NK-92 (cell line): ENCODE results near the gene AICDA.
"Not testable (repeated sequence)": the region's sequence is repeated elsewhere in the genome, so short reads cannot be mapped to it uniquely, and the experiment has no call there.

ENCODE experiments used
- DNase-seq: peaks from one replicate; lab custom pipeline; 2025; ENCODE audit not compliant: unreplicated experiment; lab: John Stamatoyannopoulos, UW

AICDA gene

DNA sequence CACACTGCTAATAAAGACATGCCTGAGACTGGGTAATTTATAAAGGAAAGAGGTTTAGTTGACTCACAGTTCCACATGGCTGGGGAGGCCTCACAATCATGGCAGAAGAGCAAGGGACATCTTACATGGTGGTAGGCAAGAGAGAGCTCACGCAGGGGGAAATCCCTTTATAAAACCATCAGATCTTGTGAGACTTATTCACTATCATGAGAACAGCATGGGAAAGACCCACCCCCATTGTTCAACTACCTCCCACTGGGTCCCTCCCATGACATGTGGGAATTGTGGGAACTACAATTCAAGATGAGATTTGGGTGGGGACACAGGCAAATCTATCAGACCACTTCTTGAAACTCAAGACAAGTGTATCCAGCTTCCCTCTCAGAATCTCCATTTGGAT is 1.2 kb upstream of the AICDA start:
- DNase-seq, result not testable (repeated sequence)

DNA sequence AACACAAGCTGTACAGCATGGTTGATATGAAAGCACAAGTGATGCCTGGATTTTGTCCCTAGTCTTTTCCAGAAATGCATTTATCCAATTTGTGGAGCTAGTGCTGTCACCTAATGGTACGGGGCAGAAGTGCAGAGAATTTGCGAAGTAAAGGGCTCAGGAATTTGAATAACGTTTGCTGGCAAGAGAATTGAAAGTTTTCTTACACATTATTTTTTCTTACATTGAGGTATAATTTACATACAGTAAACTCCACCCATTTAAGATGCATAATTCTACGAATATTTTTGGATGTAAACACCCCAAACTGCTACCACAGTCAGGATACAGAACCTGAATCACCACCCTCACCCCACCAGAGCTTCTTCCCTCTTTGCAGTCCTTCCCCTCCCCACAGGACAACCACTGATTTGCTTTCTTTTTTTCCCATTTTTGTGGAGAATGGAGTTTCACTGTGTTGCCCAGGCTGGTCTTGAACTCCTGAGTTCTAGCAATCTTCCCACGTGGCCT is 3.5 kb downstream of the AICDA start:
- DNase-seq, result no peak

DNA sequence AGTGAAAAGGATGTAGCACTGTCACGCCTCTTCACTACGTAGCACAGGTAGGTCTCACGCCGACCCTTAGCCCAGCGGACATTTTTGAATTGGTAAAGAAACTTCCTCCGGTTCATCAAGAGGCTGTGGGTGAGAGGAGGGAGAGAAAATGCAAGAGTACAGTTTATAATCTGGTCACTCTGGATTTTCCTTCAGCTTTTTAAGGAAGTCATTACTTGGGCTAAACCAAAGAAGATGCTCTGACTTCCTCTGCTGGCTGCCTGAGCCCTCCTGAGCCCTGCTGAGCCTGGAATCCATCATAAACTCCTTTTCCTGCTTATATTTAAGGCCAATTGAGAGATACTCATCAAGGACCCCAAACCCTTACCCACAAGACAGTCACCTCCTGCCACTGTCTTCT is 5.8 kb downstream of the AICDA start:
- no peak for DNase-seq

DNA sequence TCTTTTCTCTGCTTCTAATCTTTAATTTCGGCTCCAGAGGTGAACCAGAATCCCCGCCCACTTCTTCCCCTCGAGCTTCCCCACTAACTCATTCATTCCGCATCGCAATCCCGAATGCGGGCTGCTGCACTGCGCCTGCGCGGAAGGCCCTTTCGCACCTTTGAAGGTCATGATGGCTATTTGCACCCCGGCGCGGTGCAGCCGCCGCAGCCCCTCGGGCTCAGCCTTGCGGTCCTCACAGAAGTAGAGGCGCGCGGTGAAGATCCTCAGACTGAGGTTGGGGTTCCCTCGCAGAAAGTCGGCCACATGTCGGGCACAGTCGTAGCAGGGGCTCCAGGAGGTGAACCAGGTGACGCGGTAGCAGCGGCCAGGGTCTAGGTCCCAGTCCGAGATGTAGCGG is 7.6 kb downstream of the AICDA start:
- DNase-seq, result no peak

DNA sequence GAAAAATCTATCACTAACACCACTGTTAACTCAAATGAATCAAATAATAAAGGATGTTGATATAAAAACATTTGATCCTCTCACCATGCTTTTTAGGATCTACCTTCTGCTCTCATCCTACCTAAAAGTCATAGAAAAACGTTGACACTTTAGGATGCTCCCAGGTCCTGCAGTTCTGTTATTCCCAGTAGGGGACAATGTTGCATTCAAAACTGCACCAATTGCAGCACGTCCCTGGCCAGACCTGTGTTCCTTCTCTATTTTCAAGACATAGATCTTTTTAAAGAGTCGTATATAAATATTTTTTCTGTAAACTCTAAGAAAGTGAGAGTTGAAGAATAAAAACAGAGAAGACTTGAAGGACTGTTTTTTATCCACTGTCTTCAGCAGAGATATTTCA is 8.8 kb downstream of the AICDA start:
- DNase-seq, result no peak

DNA sequence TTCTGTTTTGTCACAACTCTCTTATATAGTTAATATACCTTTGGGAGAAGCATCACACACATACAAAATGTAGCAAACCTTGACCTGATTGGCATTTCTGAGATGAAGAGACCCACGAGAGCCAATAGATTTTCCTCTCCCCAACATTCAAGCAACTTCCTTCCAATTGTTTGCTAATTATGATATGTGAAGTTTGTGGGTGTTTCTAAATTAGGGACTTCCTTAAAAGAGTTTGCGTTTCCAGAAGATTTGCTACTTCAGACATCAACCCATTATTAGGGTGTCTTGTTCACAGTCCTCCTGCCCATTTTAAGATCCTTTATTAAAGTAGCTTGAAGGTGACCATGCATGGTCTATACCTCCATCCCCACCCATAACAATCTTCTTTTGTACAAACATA is 9.4 kb downstream of the AICDA start:
- no peak for DNase-seq

DNA sequence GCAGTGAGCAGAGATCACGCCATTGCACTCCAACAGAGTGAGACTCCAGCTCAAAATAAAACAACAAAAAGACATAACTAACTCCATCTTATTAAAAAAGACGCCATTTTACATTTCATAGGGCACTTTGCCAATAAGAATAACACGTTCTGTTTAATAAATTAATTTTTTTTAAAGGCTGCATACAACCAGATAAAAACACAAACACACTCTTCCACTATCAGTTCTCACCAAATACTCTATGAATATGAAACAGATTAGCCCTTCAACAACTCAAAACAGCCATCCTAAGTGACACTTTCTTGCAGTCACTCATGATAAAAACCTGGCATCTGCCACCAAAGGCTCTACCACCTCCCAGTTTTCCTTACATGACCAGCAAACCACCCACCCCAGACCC is 16.1 kb downstream of the AICDA start:
- DNase-seq, result no peak

DNA sequence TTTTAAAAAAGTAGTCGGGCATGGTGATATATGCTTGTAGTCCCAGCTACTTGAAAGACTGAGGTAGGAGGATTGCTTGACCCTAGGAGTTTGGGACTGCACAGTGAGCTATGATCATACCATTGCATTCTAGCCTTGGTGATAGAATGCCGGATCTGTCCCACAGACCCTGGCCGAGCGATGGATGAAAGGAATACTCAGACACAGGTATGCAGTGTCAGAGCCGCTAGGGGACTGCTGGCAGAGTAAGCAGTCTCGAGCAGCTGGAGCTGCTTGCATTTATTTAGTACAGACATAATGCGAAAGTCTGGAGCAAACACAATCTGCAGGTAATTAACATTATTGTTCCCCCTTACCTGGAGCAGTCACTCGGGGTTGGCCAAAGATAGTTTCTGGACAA is 18.6 kb downstream of the AICDA start:
- no peak for DNase-seq

DNA sequence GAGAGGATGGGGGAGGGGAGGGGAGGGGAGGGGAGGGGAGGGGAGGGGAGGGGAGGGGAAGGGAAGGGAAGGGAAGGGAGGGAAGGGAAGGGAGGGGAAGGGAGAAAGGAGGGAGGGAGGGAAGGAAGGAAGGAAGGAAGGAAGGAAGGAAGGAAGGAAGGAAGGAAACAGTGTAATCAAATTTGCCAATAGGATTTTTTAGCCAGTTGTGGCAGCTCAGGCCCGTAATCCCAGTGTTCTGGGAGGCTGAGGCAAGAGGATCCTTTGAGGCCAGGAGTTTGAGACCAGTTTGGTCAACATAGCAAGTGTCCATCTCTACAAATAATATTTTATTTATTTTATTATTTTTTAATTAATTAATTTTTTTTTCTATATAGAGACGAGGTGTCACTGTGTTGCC is 19.4 kb downstream of the AICDA start:
- DNase-seq, result no peak

DNA sequence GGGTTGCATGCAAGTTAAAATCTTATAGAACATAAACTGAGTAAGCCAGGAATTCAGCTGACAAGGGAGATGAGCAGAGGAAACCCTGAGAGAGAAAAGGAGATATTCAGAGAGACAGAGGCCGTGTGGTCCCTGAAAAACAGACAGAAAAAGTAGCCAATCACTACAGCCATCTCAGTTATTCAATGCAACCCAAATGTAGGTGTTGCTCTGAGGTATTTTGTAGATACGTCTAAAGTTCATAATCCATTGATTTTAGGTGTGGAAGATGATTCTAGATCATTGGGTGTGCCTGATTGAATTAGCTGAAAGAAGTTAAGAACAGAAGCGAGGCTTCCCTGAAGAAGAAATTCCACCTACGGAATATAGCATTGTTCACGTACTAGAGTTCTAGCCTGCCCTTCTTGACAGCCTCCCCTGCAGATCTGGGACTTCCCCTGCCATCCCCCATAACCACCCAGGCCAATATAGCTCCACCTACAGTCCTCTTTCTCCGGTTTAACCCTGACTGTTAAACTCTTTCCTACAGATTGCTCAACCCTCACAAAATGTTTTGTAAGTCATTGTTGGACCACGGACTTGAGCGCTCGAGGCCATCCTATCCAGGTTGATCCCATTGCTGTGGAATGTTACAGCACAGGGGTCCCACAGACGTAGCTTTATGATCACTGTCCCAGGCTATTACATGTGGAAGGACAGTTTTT is 21.7 kb downstream of the AICDA start:
- DNase-seq, result no peak

DNA sequence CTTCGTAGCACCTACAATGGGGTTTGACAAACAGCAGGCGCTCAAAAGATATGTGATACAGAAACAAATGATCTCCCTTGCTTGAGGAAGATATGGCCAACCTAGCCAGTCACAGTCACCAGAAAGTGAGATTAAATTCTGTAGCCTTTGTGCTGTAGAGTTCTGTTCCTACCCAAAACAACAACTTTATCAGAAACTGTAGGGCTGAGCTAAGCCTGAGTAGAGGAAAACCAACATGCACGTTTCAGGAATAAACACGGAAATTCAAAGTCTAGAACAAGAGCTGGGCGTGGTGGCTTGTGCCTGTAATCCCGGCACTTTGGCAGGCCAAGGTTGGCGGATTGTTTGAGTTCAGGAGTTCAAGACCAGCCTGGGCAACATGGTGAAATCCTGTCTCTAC is 23.0 kb downstream of the AICDA start:
- no peak for DNase-seq

DNA sequence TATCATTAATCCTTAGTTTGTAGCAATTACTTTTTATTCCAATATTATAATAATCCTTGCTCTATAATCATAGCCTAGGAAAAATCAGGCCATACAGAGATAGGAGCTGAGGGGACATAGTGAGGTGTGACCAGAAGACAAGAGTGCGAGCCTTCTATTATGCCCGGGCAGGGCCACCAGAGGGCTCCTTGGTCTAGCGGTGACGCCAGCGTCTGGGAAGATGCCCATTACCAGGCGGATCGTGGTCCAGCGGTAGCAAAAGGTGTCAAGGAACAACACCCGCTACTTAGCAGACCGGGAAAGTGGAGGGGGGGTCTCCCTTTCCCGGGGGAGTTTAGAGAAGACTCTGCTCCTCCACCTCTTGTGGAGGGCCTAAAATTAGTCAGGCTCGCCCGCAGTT is 28.2 kb downstream of the AICDA start:
- DNase-seq, result not testable (repeated sequence)

DNA sequence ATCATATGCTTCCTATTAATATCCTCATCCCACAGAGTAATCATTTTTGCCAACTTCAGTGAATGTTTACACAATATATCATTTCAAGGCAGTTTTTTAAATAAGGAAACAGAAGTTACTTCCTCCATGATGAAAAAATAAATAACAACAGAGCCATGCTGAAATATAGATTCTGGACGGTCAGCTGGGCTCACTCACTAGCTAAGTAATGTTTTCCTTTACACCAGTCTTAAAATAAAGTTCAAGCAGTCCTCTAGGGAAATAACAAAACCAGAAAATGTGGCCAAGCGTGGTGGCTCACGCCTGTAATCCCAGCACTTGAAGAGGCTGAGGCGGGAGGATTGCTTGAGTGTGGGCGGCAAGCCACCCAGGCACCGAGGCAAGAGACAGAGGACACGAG is 28.7 kb downstream of the AICDA start:
- no peak for DNase-seq

DNA sequence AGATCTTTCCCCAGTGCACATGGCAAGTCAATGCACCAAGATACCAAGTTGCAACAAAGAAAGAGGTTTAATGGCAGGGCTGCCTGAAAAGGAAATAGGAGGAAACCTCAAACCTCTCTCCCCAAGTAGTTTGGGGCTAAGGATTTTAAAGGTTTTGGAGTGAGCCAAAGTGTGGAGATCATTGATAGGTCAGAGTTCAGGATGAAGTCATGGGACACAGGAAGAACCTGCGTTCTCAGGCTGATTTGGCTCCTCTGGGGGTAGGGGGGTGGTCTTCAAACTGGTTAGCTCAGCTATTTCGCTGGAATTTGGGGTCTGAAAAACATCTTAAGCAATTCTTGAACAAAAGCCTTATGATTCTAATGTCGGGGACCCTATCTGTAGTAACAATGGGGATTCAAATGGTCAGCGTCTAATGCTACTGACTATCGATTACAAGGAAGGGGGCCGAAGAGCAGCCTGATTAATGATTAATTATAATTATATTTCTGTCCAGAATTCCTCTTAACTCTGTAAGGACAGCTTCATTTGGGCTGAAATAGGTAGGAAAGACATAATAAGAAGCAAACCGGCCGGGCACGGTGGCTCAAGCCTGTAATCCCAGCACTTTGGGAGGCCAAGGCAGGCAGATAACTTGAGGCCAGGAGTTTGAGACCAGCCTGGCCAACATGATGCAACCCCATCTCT is 31.4 kb downstream of the AICDA start:
- no peak for DNase-seq

DNA sequence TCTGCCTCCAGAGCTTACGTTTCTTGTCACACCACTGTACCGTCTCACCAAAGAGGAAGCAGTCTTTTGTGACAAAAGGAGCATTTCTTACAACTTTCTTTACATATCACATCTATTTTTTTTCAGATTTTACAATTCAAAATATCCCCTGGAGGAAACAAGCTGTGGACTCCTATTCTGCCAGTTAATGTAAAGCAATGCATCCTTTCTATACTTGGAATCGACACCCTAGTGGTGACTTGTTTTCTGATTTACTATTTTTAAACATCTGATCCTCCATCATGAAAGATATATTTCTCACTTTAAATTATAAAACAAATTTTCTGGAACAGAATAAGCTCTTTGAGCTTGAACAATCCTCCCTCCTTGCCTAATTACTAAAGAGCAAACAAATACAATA is 34.8 kb downstream of the AICDA start:
- no peak for DNase-seq

DNA sequence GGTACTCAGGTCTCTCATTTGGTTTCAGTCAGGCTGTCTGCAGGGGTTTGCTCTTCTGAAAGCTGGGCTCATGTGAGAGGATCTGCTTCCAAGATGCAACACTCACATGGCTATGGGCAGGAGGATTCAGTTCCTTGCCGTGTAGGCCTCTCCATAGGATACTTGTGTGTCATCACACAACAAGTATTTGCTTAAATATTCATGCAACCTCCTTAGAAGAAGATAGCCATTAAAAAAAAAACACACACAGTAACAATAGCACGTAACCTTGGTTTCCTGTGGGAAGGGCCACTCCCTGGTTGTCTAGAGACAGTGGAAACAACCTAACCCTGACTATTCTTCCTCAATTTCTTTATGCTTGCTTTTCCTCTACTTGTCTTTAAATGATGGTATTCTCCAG is 40.2 kb downstream of the AICDA start:
- DNase-seq, result no peak

DNA sequence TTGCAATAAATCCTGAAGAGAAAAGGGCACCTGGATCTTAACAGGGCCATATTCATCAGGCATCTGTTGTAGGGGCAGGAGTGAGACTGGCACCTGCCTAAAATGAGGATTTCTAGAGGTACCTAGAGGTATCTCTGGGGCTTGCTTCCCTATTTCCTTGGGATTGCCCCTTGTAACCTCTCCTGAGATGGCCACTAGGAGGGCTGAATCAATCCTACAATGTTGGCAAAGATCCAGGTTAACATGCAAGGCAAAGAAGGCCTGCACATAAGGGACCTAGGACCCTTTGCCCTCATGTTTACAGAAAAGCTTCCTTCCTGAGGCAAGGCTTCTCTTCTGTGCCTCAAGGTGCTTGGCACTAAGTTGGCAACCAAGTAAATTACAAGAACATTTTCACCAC is 46.1 kb downstream of the AICDA start:
- no peak for DNase-seq

DNA sequence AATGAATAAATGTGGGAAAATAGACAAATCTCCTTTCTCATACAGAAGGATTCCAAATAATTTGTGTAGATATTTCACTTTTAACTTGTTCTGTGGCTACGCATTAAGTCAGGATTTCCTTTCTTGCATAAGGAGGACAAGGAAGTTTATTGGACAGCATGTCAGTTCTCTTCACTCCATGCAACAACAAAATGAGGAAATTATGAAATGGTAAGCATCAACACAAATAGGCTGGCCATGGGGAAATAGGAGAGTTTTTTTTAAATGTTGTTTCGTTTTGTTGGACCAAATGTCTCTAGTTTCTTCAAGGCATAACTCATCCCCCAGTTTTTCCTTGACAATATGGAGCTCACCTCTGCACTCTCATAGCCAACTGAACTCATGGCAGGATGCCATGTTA is 46.6 kb downstream of the AICDA start:
- not testable (repeated sequence) for DNase-seq

DNA sequence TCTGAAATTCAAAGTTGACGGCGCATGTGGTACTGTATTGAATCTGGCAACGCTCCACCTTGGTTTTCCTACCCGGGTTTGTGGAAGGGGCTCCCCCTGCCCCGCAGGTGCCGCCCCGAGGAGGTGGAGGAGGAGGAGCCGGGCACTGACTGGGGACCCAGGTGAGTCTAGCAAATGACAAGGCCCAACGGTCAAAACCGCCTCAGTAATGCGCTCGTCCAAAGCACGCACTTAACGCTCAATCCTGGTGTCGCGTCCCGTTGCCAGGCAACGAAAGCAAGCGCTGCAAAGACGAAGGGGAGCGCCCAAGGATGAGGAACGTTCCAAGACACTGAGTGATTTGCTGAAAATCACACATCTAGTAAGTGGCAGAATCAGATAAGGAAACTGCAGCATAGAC is 48.0 kb downstream of the AICDA start:
- DNase-seq, result no peak

DNA sequence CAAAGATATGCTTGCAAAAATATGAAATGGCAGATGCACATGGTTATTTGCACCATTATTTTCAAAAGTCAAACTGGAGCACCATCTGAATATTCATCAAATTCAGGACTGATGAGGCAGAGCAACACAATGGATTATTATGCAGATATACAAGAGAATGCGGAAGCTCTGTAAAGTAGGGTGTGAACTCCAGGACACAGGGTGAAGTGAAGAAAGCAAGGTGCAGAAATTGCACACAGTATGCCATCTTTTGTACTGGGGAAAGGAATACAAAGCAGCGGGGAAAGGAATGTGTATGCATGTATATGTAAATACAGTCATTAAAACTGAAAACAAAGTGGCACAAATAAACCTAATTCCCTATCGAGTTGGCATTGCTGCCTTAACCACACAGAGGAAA is 49.3 kb downstream of the AICDA start:
- no peak for DNase-seq

DNA sequence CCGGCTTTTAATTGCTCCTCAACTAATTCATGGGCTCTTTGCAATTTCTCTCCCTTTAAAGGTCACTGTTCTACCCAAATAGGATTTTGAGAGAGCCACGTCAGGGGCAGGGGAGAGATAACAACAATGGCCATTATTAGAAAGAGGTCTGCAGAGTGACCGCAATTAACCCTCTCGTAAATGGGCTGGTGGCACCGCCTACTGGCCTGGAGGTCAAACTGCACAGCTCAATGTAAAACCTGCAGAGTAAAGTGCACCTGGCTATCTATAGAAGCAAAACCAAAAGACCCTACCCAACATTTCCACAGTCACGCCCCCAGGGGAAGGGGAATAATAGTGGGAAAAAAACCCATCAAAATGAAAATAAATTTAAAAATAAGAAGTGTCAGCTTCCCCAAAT is 50.3 kb downstream of the AICDA start:
- no peak for DNase-seq

DNA sequence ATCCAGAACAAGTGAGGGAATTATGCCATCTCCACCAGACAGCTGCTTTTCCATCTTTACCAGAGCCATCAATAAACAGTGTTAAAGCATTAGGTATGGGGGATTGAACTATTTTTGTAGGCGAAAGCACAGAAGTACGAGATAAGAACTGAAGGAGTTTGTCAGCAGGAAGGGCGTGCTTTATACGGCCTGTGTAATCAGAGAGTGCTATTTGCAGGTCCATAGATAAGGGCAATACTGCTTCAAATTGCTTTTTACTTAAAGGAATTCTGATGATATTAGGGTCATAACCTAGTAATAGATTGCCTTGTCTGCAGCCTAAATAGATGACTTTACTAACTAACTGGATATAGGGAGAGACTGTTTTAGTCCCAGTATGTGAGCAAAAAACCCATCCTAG is 51.6 kb downstream of the AICDA start:
- no peak for DNase-seq

DNA sequence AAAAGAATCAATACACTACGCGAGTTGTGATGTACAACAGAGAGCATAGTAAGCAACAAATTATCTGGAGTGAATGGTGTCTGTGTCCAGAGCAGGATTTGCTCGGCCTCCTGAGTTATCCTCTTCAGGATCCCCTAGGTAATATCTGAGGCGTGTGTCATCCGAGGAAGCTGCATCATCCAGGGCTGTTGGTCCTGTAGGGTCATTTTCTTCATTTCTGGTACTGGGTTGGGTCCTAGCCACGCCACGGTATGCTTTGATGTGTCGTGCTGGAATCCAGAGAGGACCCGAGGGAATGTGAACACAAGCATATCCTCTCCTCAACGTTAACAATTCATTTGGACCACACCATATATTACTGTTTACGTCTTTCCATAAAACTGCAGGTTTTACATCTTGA is 53.0 kb downstream of the AICDA start:
- no peak for DNase-seq
